ENCODE measurements around the gene KLF1. TPM values are rescaled to one million over a fixed set of nuclear protein-coding genes. Genes with fewer than 3 reads are reported as not detected.

The KLF1 gene
- total RNA-seq, 1 donor from 2014 or later: not detected

- no peak overlapping the region for H3K4me3 Mint-ChIP-seq (ENCODE audit: unreplicated experiment)
Observed at GRCh38 chr19:12872941-12873890, 13.8 kb downstream of the KLF1 start.

DNA sequence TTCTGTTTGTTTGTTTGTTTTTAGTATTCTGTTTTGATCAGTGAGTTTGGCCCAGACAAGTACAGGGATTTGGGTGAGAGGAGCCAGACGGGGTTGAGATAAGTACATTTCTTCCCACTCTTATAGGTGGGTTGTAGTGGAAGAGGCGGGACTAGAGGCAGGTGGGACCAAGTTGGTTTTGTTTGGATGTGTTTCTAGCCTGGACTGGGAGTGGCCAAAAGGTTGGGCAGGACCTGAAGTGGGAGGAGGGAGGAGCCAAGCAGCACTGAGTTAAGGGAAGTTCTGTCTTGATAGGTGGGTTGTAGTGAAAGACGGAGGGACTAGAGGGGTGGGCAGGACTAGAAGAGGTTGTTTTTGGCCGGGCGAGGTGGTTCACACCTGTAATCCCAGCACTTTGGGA lies 14.7 kb downstream of the KLF1 start:
- H3K4me3 Mint-ChIP-seq (ENCODE audit: unreplicated experiment): no peak overlapping the region
- no peak overlapping the region for H3K27ac Mint-ChIP-seq (ENCODE audit: unreplicated experiment)
- H3K27me3 Mint-ChIP-seq (ENCODE audit: low read depth): no peaks in the 10 kb centered on the region
- peaks cover 3% of the 10 kb centered on the region for H3K9me3 Mint-ChIP-seq (ENCODE audit: low read depth)
- no peak for TF ChIP-seq CTCF (IDR thresholded peaks at IDR 0.05)
- no peak for DNase-seq (ENCODE audit: low spot score)
- H3K4me1 Mint-ChIP-seq (ENCODE audit: low read depth): no peaks in the 10 kb centered on the region
- peaks cover 5% of the 10 kb centered on the region for H3K36me3 Mint-ChIP-seq (ENCODE audit: low read depth)

More at GRCh38 chr19:12872941-12873890, 13.8 kb downstream of the KLF1 start:
- peaks cover 3% of the 10 kb centered on the region for H3K9me3 Mint-ChIP-seq (ENCODE audit: low read depth)
- no peaks in the 10 kb centered on the region for H3K4me1 Mint-ChIP-seq (ENCODE audit: low read depth)
- no peak for DNase-seq (ENCODE audit: low spot score)
- no peak for TF ChIP-seq CTCF (IDR thresholded peaks at IDR 0.05)
- H3K36me3 Mint-ChIP-seq (ENCODE audit: low read depth): peaks cover 8% of the 10 kb centered on the region
- H3K27me3 Mint-ChIP-seq (ENCODE audit: low read depth): no peaks in the 10 kb centered on the region
- no peak overlapping the region for H3K27ac Mint-ChIP-seq (ENCODE audit: unreplicated experiment)

GRCh38 chr19:12871681-12872080 lies 15.3 kb downstream of the KLF1 start:
- no peaks in the 10 kb centered on the region for H3K27me3 Mint-ChIP-seq (ENCODE audit: low read depth)
- H3K27ac Mint-ChIP-seq (ENCODE audit: unreplicated experiment): no peak overlapping the region
- H3K4me3 Mint-ChIP-seq (ENCODE audit: unreplicated experiment): no peak overlapping the region
- H3K4me1 Mint-ChIP-seq (ENCODE audit: low read depth): peaks cover 3% of the 10 kb centered on the region
- peaks cover 5% of the 10 kb centered on the region for H3K36me3 Mint-ChIP-seq (ENCODE audit: low read depth)
- no peak for TF ChIP-seq CTCF (IDR thresholded peaks at IDR 0.05)
- H3K9me3 Mint-ChIP-seq (ENCODE audit: low read depth): peaks cover 3% of the 10 kb centered on the region
- DNase-seq (ENCODE audit: low spot score): no peak

GRCh38 chr19:12868540-12869112 lies 18.4 kb downstream of the KLF1 start:
- DNase-seq (ENCODE audit: low spot score): no peak
- no peak for TF ChIP-seq CTCF (IDR thresholded peaks at IDR 0.05)
- Mint-ChIP-seq H3K27ac (ENCODE audit: unreplicated experiment) (no peak overlapping the region), H3K27me3 (ENCODE audit: low read depth) (peaks cover 6% of the 10 kb centered on the region), H3K9me3 (ENCODE audit: low read depth) (peaks cover 3% of the 10 kb centered on the region), H3K4me1 (ENCODE audit: low read depth) (peaks cover 3% of the 10 kb centered on the region), H3K36me3 (ENCODE audit: low read depth) (peaks cover 2% of the 10 kb centered on the region), H3K4me3 (ENCODE audit: unreplicated experiment) (no peak overlapping the region)

All from chondrocyte (in vitro differentiated cells).